GM18861 (cell line): Measurements from ENCODE around the gene FHIP1A.

Source experiments
- ATAC-seq: cut with Tn5 transposase; IDR thresholded peaks from one replicate; pipeline ENCODE4 v1.9.1; 2021; ENCODE audit not compliant: unreplicated experiment

FHIP1A gene

DNA sequence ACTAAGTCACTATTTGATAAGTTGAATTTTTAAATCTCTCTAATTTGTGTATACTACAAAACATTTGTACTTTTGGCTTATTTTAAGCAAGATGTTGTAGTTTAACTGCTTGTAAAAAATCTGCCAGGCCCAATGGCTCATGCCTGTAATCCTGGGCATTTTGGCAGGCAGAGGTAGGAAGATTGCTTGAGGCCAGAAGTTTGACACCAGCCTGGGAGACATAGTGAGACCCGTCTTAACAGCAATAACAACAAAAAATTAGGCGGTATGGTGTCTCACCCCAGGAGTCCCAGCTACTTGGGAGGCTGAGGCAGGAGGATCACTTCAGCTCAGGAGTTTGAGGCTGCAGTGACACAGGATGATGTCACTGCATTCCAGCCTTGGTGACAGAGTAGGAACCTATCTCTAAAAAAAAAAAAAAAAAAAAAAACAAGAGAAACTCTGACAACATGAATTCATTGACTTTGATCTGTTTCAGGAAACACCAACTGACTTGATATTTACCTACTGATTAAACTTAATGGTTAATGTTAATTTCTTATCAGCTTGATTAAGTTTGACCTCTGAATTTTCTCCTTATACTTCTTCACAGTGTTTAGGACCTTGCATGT is 8.9 kb downstream of the FHIP1A start:
- ATAC-seq: no peak

- no peak for ATAC-seq
These were observed 9.4 kb downstream of the FHIP1A start for GRCh38 chr4:151418385-151418784.

DNA sequence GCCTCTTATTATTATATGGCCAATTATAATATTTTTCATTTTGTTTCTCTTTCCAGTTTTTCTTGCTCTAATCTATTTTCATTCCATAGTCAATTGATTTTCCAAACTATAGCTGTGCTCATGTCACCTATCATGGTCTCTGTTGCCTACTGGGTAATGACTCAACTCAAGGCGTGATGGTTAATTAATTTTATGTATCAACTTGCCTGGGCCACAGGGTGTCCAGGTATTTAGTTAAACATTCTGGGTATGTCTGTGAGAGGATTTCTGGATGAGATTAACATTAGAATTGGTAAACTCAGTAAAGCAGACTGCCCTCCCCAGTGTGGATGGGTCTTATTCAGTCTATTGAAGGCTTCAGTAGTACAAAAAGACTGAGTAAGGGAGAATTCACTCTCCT is 9.9 kb downstream of the FHIP1A start:
- ATAC-seq: no peak

GRCh38 chr4:151420250-151420807 is 11.4 kb downstream of the FHIP1A start:
- no peak for ATAC-seq

DNA sequence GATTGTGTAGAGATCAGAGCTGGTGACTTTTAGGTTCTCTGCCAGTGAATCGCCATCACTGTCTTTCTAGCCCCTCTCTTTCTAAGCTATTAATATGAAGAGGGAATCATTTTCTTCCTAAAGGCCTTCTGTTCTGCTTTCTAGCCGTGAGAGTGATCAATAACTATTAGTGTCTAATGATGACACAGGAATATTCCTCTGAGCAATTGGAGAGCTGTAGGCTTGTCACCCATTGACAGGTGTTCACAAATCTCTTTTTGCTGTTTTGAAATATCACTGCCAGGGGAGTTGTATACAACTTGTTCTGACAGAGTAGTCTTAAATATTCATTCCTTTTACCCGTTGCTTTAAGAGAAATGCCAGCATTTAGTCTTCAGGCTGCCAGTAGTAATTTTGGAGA is 13.9 kb downstream of the FHIP1A start:
- ATAC-seq: no peak

DNA sequence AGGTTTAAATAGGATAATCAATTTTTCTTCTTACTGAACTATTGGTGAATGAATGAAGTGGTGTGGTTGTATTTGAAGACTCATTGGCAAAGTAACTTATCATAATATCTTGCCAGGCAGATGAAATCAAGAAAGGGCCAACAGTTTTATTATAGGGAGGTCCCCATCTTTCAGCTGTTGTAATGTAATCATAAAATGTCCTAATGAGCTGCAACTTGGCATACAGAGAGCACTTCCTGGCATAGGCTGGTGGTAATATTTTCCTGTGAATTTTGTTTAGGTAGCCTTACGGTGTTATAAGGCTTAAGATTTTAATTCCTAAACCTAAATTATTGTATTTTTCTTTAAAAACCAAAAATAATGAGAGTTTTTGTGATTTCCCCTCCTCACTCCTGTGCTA is 17.5 kb downstream of the FHIP1A start:
- no peak for ATAC-seq

DNA sequence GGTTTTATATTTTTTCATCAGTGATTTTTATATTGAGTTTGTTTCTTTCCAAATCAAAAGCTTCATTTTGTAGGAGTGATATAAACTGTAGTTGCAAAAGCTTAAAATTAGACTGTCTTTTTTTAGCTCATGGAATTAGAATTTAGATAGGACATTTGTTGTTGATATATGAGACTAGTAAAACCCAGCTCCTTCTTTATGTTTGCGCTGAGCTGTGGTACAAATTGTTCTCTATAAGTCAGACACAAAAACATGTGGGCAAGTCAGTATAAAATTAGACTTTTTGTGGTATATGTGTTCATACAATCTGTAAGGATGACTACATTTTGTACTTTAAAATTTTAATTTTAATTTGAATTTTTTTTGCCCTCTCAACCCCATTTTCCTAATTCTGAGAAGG is 18.3 kb downstream of the FHIP1A start:
- no peak for ATAC-seq

- ATAC-seq: no peak
These were observed 19.4 kb downstream of the FHIP1A start for GRCh38 chr4:151428346-151428745.

GRCh38 chr4:151429957-151430570 is 21.1 kb downstream of the FHIP1A start:
- no peak for ATAC-seq

DNA sequence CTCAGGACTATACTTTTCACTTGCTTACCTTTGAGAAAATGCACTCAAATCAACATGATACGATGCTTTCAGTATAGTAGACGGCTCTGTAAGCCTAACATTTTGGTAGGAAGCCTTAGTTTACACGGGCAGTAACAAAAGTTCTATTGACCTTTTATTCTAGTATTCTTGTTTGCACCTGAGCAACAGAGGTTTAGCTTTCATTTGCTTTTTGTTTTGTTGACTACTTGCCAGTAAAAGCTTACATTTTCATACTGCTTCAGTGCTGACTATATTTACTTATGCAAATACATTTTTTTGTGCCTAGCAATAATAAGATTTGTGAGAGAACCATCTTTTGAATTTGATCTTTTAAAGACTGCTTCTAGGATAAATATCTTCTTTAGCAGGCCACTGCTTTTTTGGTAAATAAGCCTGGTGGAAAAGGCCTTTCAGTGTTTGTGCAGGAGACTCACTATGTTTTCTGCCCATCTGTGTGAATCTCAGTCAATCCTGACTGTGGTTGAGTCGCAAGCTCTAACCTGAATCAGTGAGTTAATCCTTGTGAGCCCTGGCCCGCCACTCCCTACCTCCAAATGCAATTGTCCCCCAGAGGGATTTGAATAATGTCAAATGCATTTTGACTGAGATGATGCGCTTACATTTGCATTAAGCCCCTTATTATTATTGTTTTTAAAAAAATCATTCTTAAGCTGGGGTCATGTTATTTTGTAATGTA is 21.9 kb downstream of the FHIP1A start:
- no peak for ATAC-seq

- ATAC-seq: no peak
These were observed 22.8 kb downstream of the FHIP1A start for GRCh38 chr4:151431728-151432127.

DNA sequence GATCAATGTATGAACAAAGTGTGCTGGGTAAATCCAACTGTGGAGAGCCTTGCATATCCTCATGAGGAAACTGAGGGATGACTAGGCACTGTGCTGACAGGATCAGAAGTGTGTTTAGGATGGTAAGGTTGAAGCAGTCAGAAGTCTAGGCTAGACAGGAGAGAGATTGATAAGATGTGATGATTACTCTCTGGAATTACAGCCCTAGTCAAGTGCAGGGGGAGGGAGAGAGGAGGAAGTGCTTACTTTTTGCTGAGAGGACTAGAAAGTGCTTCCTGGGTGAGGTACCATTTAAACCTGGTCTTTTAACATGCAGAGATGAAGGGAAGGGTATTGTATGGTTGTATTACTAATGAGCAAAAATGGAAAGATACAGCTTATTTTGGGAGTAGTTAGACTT is 23.7 kb downstream of the FHIP1A start:
- no peak for ATAC-seq

- no peak for ATAC-seq
These were observed 25.3 kb downstream of the FHIP1A start for GRCh38 chr4:151434183-151434860.

DNA sequence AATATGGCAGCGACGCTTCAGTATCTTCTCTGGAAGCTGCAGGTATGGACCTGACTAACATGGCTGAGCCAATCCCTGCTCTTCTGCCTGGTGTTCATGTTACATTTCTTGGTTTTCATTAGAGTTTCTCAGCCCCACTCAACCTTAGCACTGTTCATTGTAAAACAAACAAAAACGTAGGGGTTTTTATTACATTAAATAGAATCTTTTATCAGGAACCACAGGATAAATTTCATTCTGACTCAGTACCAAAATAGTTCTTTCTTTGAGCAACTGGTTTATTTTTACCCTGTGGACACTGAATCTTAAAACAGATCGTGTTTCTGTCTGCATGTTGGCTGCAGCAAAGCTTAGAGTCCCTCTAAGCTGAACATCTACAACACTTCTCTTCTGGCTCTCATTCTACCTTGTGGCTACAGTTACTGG is 27.1 kb downstream of the FHIP1A start:
- ATAC-seq: no peak

DNA sequence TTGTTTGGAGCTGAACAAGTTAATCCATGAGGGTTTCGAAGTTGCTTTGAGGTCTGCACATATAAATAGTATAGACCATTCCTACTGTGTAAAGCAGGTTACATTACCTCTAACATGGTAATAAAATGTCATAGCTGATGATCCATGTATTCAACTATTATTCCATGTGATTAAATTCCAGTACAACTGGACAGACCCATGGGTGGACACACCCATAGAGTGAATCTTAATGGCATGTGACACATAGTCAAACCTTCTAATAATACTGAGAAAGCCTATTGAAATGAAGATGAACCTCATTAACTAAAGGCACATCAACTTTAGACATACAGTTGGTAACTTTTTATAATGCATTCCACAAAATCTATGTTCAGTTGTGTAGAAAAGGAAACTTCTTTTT is 28.5 kb downstream of the FHIP1A start:
- ATAC-seq: no peak

GRCh38 chr4:151438154-151438553 is 29.2 kb downstream of the FHIP1A start:
- ATAC-seq: no peak

DNA sequence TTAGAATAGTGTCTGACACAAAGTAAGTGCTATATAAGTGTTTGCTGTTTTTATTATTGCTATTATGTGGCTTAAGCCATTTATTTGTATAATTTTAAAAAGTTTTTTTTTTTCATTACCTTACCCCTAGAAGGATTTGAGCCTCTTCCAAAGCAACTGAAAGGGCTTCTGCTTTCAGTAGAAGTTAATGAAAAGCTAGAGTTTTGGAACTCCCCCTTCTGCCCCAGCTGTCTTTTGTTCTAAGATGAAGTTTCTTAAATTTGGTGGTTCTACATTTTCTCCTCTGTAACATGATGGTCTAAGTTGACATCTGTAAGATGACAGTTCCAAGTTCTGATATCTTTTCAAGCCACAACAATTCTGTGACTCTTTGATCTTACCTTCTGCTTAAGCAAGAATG is 30.3 kb downstream of the FHIP1A start:
- ATAC-seq: no peak

DNA sequence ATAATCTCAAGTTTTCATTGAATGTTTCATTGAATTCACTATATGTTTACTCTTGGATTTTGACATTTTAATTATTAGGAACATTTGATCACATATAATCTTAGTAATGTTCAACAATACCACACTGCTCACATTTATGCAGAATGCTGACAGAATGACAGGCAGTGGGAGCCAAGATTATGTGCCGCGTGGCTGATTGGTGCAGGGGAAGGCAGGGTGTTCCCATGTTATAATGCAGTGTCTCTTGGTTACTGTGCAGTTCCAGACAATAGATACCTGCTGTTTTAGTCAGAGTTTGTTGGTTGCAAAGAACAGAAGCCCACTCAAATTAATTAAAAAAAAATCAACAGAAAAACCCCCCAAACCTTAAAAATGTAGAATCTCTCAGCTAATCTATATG is 33.0 kb downstream of the FHIP1A start:
- no peak for ATAC-seq

- no peak for ATAC-seq
These were observed 34.3 kb downstream of the FHIP1A start for GRCh38 chr4:151443247-151443646.

DNA sequence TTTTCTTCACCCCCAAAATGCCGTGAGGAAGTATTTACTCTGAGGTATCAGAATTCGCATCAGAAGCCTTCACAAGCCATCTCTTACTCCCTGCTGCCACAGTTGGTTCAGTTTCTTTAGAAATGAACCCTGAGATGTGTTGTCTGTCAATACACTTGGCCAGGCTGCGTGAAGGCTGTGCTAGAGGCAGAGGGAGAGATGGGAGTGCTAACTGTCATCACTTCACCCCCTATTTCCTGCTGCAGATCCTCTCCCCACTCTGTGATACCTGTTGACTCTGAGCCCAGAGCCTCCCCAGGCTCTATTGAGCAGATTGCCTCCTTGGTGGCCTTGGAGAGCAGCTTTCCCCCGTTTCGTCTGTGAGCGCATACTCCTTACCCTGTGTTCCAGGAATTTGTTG is 34.8 kb downstream of the FHIP1A start:
- ATAC-seq: no peak

- ATAC-seq: no peak
These were observed 37.2 kb downstream of the FHIP1A start for GRCh38 chr4:151446208-151446607.

- ATAC-seq: no peak
These were observed 45.5 kb downstream of the FHIP1A start for GRCh38 chr4:151454513-151454912.
